HCT116 (cell line): ENCODE data around the gene NCMAP. TPM values are rescaled to one million over a fixed set of nuclear protein-coding genes. Genes with fewer than 3 reads are reported as not detected.

ENCODE experiments used
- ATAC-seq: fragments of 200-7000 bp; cut with Tn5 transposase; 2 replicates; pipeline ENCODE4 v1.9.1; 2020; ENCODE audit warnings: mild to moderate bottlenecking, moderate library complexity
- BruUV-seq: library from RNA; stranded (reverse); fragments of 400-500 nt; replicated peaks from 2 replicates; lab custom pipeline; 2021; lab: Mats Ljungman, UMichigan
- CTCF ChIA-PET: fragments of 300-600 bp; sonication (Branson Sonifier 250); formaldehyde crosslinking; loops from one replicate; lab custom pipeline; 2021; ENCODE audit warnings: antibody characterized with exemption; lab: Charles Lee
- POLR2A ChIA-PET: fragments of 300-600, 350-600 bp; sonication (Branson Sonifier 250); formaldehyde crosslinking; loops from one replicate; lab custom pipeline; 2021; ENCODE audit warnings: antibody characterized with exemption; lab: Charles Lee
- RAD21 ChIA-PET, 2 experiments: fragments of 300-600 bp; sonication (Branson Sonifier 250); formaldehyde crosslinking; loops; one replicate each; lab custom pipeline; 2023; ENCODE audit warnings: low total read pairs in 2 of 2; ENCODE audit not compliant: uncharacterized antibody in 2 of 2, unreplicated experiment in 2 of 2, low non-redundant PET in 1 of 2; lab: Charles Lee
- DNase-seq: peaks from one replicate; pipeline ENCODE4 v3.0.0-alpha.2; 2010; ENCODE audit warnings: low read depth, low spot score
- H2AFZ ChIP-seq: fragments of 200-600 bp; shearing (Covaris generic), sonication (generic); 2 replicates; pipeline ENCODE4 v1.6.1; 2017; ENCODE audit warnings: low read depth, mixed run types, mixed read lengths, antibody characterized with exemption, low read length; ENCODE audit not compliant: poor library complexity, severe bottlenecking
- H3K27ac ChIP-seq: 2 replicates; pipeline ENCODE4 v1.5.1; 2012; ENCODE audit warnings: low read depth, low read length
- H3K27me3 ChIP-seq: fragments of 200-600 bp; sonication (generic); 2 replicates; pipeline ENCODE4 v1.6.1; 2016; ENCODE audit warnings: mixed run types, low read length, mixed read lengths; ENCODE audit not compliant: insufficient read depth
- H3K36me3 ChIP-seq, 2 experiments: fragments of 200-500 bp in 1 of 2; fragments of 200-600 bp in 1 of 2; sonication (Bioruptor generic) in 1 of 2; sonication (generic) in 1 of 2; 2 replicates each; pipeline versions ENCODE4 v1.5.1 to v1.6.1; 2014 to 2016; ENCODE audit warnings: low read length in 2 of 2, inconsistent platforms in 1 of 2, mixed read lengths in 1 of 2, mixed run types in 1 of 2; ENCODE audit not compliant: insufficient read depth in 2 of 2, control insufficient read depth in 1 of 2
- H3K4me1 ChIP-seq, 2 experiments: fragments of 200-600 bp in 1 of 2; sonication (generic) in 1 of 2; 2 replicates each; pipeline versions ENCODE4 v1.5.1 to v1.6.1; 2012 to 2017; ENCODE audit warnings: low read length in 2 of 2, inconsistent platforms in 1 of 2, mild to moderate bottlenecking in 1 of 2, mixed read lengths in 1 of 2, mixed run types in 1 of 2, moderate library complexity in 1 of 2; ENCODE audit not compliant: insufficient read depth in 2 of 2, control insufficient read depth in 1 of 2
- H3K4me2 ChIP-seq: fragments of 200-600 bp; sonication (generic); 2 replicates; pipeline ENCODE4 v1.6.1; 2017; ENCODE audit warnings: mixed run types, low read length, mixed read lengths
- H3K4me3 ChIP-seq, 2 experiments: fragments of 200-600 bp in 1 of 2; sonication (generic) in 1 of 2; replicated peaks in 1 of 2; 2 replicates each; pipeline ENCODE4 v1.5.1; 2011 to 2016; ENCODE audit warnings: low read length in 2 of 2, control low read depth in 1 of 2, low read depth in 1 of 2, mild to moderate bottlenecking in 1 of 2, mixed read lengths in 1 of 2, mixed run types in 1 of 2
- H3K79me2 ChIP-seq: fragments of 200-600 bp; sonication (generic); 2 replicates; pipeline ENCODE4 v1.6.1; 2017; ENCODE audit warnings: mild to moderate bottlenecking, mixed run types, low read length, moderate library complexity, mixed read lengths; ENCODE audit not compliant: insufficient read depth
- H3K9ac ChIP-seq: fragments of 200-600 bp; sonication (generic); 2 replicates; pipeline ENCODE4 v1.6.1; 2016; ENCODE audit warnings: low read length, mixed read lengths
- H3K9me2 ChIP-seq: fragments of 200-600 bp; sonication (generic), shearing (Covaris generic); 2 replicates; pipeline ENCODE4 v1.6.1; 2017; ENCODE audit warnings: mixed run types, mild to moderate bottlenecking, moderate library complexity; ENCODE audit not compliant: insufficient read depth
- H3K9me3 ChIP-seq, 2 experiments: fragments of 200-500 bp in 1 of 2; fragments of 200-600 bp in 1 of 2; sonication (Bioruptor generic) in 1 of 2; sonication (generic) in 1 of 2; 2 replicates each; pipeline ENCODE4 v1.6.1; 2014 to 2017; ENCODE audit warnings: low read length in 2 of 2, mixed read lengths in 2 of 2, inconsistent platforms in 1 of 2, low read depth in 1 of 2, mild to moderate bottlenecking in 1 of 2, mixed run types in 1 of 2, moderate library complexity in 1 of 2; ENCODE audit not compliant: control insufficient read depth in 1 of 2, insufficient read depth in 1 of 2
- H4K20me1 ChIP-seq: fragments of 200-600 bp; sonication (generic), shearing (Covaris generic); 2 replicates; pipeline ENCODE4 v1.6.1; 2017; ENCODE audit warnings: mixed run types, mild to moderate bottlenecking, moderate library complexity; ENCODE audit not compliant: insufficient read depth
- EGR1 ChIP-seq: IDR thresholded peaks from 2 replicates; pipeline ENCODE4 v1.6.1; 2012; ENCODE audit warnings: low read depth
- EZH2 ChIP-seq: fragments of 200-600 bp; sonication (generic); IDR thresholded peaks from 2 replicates; pipeline ENCODE4 v1.6.1; 2017; ENCODE audit warnings: antibody characterized with exemption, mixed run types
- JUND ChIP-seq: IDR thresholded peaks from 2 replicates; pipeline ENCODE4 v1.6.1; 2012
- POLR2A ChIP-seq: IDR thresholded peaks from 2 replicates; pipeline ENCODE4 v1.7.0; 2011; ENCODE audit warnings: borderline replicate concordance; ENCODE audit not compliant: insufficient read depth, insufficient read length; ENCODE audit errors: extremely low read depth
- POLR2AphosphoS5 ChIP-seq: IDR thresholded peaks from 2 replicates; pipeline ENCODE4 v1.6.1; 2011; ENCODE audit warnings: mild to moderate bottlenecking, low read depth, low read length, moderate library complexity
- RAD21 ChIP-seq: IDR thresholded peaks from 2 replicates; pipeline ENCODE4 v1.6.1; 2012; ENCODE audit warnings: low read depth, mild to moderate bottlenecking
- REST ChIP-seq: IDR thresholded peaks from 2 replicates; pipeline ENCODE4 v1.6.1; 2012; ENCODE audit warnings: low read depth
- SIN3A ChIP-seq: IDR thresholded peaks from 2 replicates; pipeline ENCODE4 v1.6.1; 2012; ENCODE audit warnings: low read depth
- SP1 ChIP-seq: IDR thresholded peaks from 2 replicates; pipeline ENCODE4 v1.6.1; 2012; ENCODE audit warnings: low read depth
- ZFX ChIP-seq: fragments of 450-650 bp; IDR thresholded peaks from 2 replicates; pipeline ENCODE4 v1.6.1; 2017
- intact Hi-C: fragments of 100-400 bp; cut with micrococcal nuclease; formaldehyde crosslinking; loops from 2 replicates; pipeline ENCODE4 v1.10.0; 2022
- total RNA-seq: library from RNA; stranded (reverse); gene quantifications from one replicate; pipeline ENCODE4 v1.2.1, GENCODE V29; 2021; ENCODE audit not compliant: unreplicated experiment
- TF ChIP-seq, protein P1 (sequence below), 3 experiments: fragments of 200-600 bp in 1 of 3; sonication (generic) in 1 of 3; IDR thresholded peaks in 2 of 3; conservative IDR thresholded peaks in 1 of 3; 2 replicates each; pipeline ENCODE4 v1.5.1; 2012 to 2017; ENCODE audit warnings: low read depth in 2 of 3, low read length in 2 of 3, antibody characterized with exemption in 1 of 3, borderline replicate concordance in 1 of 3, control low read depth in 1 of 3, mild to moderate bottlenecking in 1 of 3, mixed read lengths in 1 of 3, mixed run types in 1 of 3, moderate library complexity in 1 of 3; ENCODE audit not compliant: insufficient read depth in 1 of 3
- TF ChIP-seq, protein P2 (sequence below): IDR thresholded peaks from 2 replicates; pipeline ENCODE4 v1.6.1; 2012

Gene NCMAP
- total RNA-seq, 1 experiment from 2014 or later: 0.84 TPM

DNA sequence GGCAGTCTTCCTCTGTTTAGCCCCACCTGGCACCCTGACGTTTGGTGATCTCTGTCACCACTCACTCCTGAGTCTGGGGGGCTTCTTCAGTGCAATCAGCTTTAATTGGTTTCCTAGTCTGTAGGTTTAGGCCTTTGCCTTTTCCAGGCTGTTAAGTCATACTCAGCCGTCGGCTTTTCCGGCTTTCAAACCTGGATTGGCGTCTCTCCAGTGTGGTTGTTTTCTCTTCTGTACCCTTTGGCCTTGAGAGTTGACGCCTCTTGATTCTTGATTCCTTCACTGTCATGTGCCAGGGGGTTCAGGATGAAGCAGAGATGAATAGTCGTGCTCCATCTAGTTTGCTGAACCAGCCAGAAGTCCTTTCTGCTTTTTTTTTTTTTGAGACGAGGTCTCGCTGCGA lies 24.9 kb downstream of the NCMAP start:
- POLR2A ChIA-PET: no interaction called here

More for the DNA sequence above, 24.9 kb downstream of the NCMAP start:
- Histone ChIP-seq H3K9me2 (no peaks in the 10 kb centered on the region), H4K20me1 (no peaks in the 10 kb centered on the region), H3K27ac (no peak overlapping the region), H3K4me2 (no peak overlapping the region), H2AFZ (no peak overlapping the region), H3K9ac (no peak overlapping the region), H3K79me2 (no peaks in the 10 kb centered on the region), H3K27me3 (peaks cover 6% of the 10 kb centered on the region; the same call in 1 of the 2 replicates), H3K4me1 (no peaks in the 10 kb centered on the region), H3K4me3 (no peak overlapping the region), H3K9me3 (no peaks in the 10 kb centered on the region), H3K36me3 (no peaks in the 10 kb centered on the region)
- intact Hi-C loops: loop anchor here (10.0 kb wide), 1 partner anchor 186 kb away; no protein-coding TSS in a partner anchor
- BruUV-seq: no TSS peak
- RAD21 ChIA-PET: no interaction called here
- CTCF ChIA-PET: no interaction called here
- DNase-seq (no peak), ATAC-seq (no peak)
- TF ChIP-seq EZH2: no peak
- TF ChIP-seq ZFX: no peak
- no peak for TF ChIP-seq REST
- TF ChIP-seq JUND: no peak
- TF ChIP-seq EGR1: no peak
- TF ChIP-seq RAD21: no peak
- no peak for TF ChIP-seq SIN3A
- TF ChIP-seq POLR2A: no peak
- TF ChIP-seq, protein P1, sequence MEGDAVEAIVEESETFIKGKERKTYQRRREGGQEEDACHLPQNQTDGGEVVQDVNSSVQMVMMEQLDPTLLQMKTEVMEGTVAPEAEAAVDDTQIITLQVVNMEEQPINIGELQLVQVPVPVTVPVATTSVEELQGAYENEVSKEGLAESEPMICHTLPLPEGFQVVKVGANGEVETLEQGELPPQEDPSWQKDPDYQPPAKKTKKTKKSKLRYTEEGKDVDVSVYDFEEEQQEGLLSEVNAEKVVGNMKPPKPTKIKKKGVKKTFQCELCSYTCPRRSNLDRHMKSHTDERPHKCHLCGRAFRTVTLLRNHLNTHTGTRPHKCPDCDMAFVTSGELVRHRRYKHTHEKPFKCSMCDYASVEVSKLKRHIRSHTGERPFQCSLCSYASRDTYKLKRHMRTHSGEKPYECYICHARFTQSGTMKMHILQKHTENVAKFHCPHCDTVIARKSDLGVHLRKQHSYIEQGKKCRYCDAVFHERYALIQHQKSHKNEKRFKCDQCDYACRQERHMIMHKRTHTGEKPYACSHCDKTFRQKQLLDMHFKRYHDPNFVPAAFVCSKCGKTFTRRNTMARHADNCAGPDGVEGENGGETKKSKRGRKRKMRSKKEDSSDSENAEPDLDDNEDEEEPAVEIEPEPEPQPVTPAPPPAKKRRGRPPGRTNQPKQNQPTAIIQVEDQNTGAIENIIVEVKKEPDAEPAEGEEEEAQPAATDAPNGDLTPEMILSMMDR (IDR thresholded peaks at IDR 0.05 in 2 of 3, conservative IDR thresholded peaks at IDR 0.05 in 1 of 3; ENCODE audit: borderline replicate concordance in 1 of 3, insufficient read depth in 1 of 3, low read depth in 2 of 3, low read length in 2 of 3): no peak
- TF ChIP-seq POLR2AphosphoS5: no peak
- TF ChIP-seq, protein P2, sequence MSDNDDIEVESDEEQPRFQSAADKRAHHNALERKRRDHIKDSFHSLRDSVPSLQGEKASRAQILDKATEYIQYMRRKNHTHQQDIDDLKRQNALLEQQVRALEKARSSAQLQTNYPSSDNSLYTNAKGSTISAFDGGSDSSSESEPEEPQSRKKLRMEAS: no peak
- no peak for TF ChIP-seq SP1
